B cell (primary cell): Measurements from ENCODE around the gene ZNF79. TPM values are rescaled to one million over a fixed set of nuclear protein-coding genes. Genes with fewer than 3 reads are reported as not detected.

Experiments
- ATAC-seq: fragments of 200-7000 bp; cut with Tn5 transposase; one replicate; pipeline ENCODE4 v1.10.0; 2021; ENCODE audit warnings: low read depth, mild to moderate bottlenecking, moderate number of reproducible peaks, moderate library complexity
- CTCF ChIA-PET: fragments of 350-600 bp; sonication (Branson Sonifier 250); formaldehyde crosslinking; loops from one replicate; lab custom pipeline; 2021; ENCODE audit warnings: antibody characterized with exemption, inconsistent platforms; lab: Charles Lee
- POLR2A ChIA-PET: fragments of 350-600 bp; sonication (Branson Sonifier 250); formaldehyde crosslinking; loops from one replicate; lab custom pipeline; 2021; ENCODE audit warnings: antibody characterized with exemption; lab: Charles Lee
- DNase-seq: peaks from one replicate; pipeline ENCODE4 v3.0.0; 2013
- H2AFZ ChIP-seq: 2 replicates; pipeline ENCODE4 v1.6.1; 2012; ENCODE audit warnings: mild to moderate bottlenecking, low read depth, low read length; ENCODE audit not compliant: insufficient read depth, poor library complexity, severe bottlenecking
- H3K27ac ChIP-seq, 2 donors: 1 replicate in 1 of 2; 2 replicates in 1 of 2; pipeline ENCODE4 v1.5.1; 2012 to 2013; ENCODE audit warnings: low read length in 2 of 2, mild to moderate bottlenecking in 2 of 2, moderate library complexity in 1 of 2
- H3K27me3 ChIP-seq, 4 experiments: fragments of 200-600 bp in 1 of 4; sonication (generic) in 1 of 4; replicated peaks in 1 of 4; 1 replicate in 2 of 4; 2 replicates in 2 of 4; pipeline versions ENCODE4 v1.6.1 to v1.7.0; 2013 to 2016; ENCODE audit warnings: low read length in 3 of 4, mild to moderate bottlenecking in 2 of 4, mixed read lengths in 1 of 4, moderate library complexity in 1 of 4; ENCODE audit not compliant: insufficient read depth in 4 of 4, control insufficient read depth in 3 of 4; ENCODE audit errors: control extremely low read depth in 1 of 4
- H3K36me3 ChIP-seq, 2 experiments: replicated peaks in 1 of 2; 1 replicate in 1 of 2; 2 replicates in 1 of 2; pipeline versions ENCODE4 v1.6.1 to v1.7.1; 2013; ENCODE audit warnings: low read length in 1 of 2; ENCODE audit not compliant: insufficient read depth in 2 of 2, control insufficient read depth in 1 of 2; ENCODE audit errors: control extremely low read depth in 1 of 2, extremely low read depth in 1 of 2
- H3K4me1 ChIP-seq, 2 donors: fragments of 200-600 bp in 1 of 2; sonication (generic) in 1 of 2; 1 replicate in 1 of 2; 2 replicates in 1 of 2; pipeline versions ENCODE4 v1.5.1 to v1.6.1; 2013 to 2017; ENCODE audit warnings: low read length in 2 of 2; ENCODE audit not compliant: control insufficient read depth in 2 of 2, insufficient read depth in 2 of 2
- H3K4me2 ChIP-seq: replicated peaks from 2 replicates; pipeline ENCODE3; 2012; ENCODE audit warnings: mild to moderate bottlenecking, low read depth, low read length; ENCODE audit not compliant: poor library complexity, severe bottlenecking
- H3K4me3 ChIP-seq, 5 experiments: fragments of 200-600 bp in 1 of 5; sonication (generic) in 1 of 5; 1 replicate in 3 of 5; 2 replicates in 2 of 5; pipeline versions ENCODE4 v1.5.1 to v1.7.0; 2011 to 2016; ENCODE audit warnings: low read length in 4 of 5, mild to moderate bottlenecking in 4 of 5, low read depth in 2 of 5, control low read depth in 1 of 5, moderate library complexity in 1 of 5; ENCODE audit not compliant: insufficient read depth in 1 of 5; ENCODE audit errors: control extremely low read depth in 1 of 5, extremely low read depth in 1 of 5
- H3K79me2 ChIP-seq: fragments of 200-600 bp; sonication (generic); one replicate; pipeline ENCODE4 v1.6.0; 2016; ENCODE audit warnings: low read length; ENCODE audit not compliant: control insufficient read depth, insufficient read depth
- H3K9ac ChIP-seq: fragments of 200-600 bp; sonication (generic); 2 replicates; pipeline ENCODE4 v1.6.1; 2017; ENCODE audit warnings: mild to moderate bottlenecking, low read length, moderate library complexity
- H3K9me3 ChIP-seq, 3 donors: one replicate each; pipeline versions ENCODE4 v1.6.1 to v1.7.1; 2013; ENCODE audit warnings: low read length in 2 of 3; ENCODE audit not compliant: control insufficient read depth in 2 of 3, insufficient read depth in 1 of 3; ENCODE audit errors: control extremely low read depth in 1 of 3
- H4K20me1 ChIP-seq: 2 replicates; pipeline ENCODE4 v1.6.0; 2012; ENCODE audit warnings: mild to moderate bottlenecking, low read length; ENCODE audit not compliant: insufficient read depth, control insufficient read depth, poor library complexity, severe bottlenecking
- H3K27ac Mint-ChIP-seq: one replicate; pipeline ENCODE4 v1.8.0; 2021; ENCODE audit warnings: mixed read lengths
- H3K27me3 Mint-ChIP-seq: one replicate; pipeline ENCODE4 v1.8.0; 2021; ENCODE audit warnings: mixed read lengths
- H3K4me1 Mint-ChIP-seq: one replicate; pipeline ENCODE4 v1.8.0; 2021; ENCODE audit warnings: mixed read lengths
- H3K4me3 Mint-ChIP-seq: one replicate; pipeline ENCODE4 v1.8.0; 2021; ENCODE audit warnings: mixed read lengths
- H3K9me3 Mint-ChIP-seq: one replicate; pipeline ENCODE4 v1.8.0; 2022; ENCODE audit warnings: mixed read lengths; ENCODE audit not compliant: insufficient read depth
- CTCF ChIP-seq: fragments of 200-600 bp; IDR thresholded peaks from one replicate; pipeline ENCODE4 v1.8.0; 2022; ENCODE audit warnings: antibody characterized with exemption, mild to moderate bottlenecking
- EZH2 ChIP-seq: IDR thresholded peaks from 2 replicates; pipeline ENCODE4 v1.6.1; 2012; ENCODE audit warnings: borderline replicate concordance, low read depth, mild to moderate bottlenecking, moderate library complexity, low read length; ENCODE audit not compliant: insufficient read depth, poor library complexity, severe bottlenecking
- WGBS: methylation state at CpG from one replicate; pipeline ENCODE4 v1.1.5; 2013; ENCODE audit warnings: missing lambda C conversion rate; ENCODE audit not compliant: insufficient coverage; 5-methylcytosine and 5-hydroxymethylcytosine counted together
- intact Hi-C: fragments of 100-400 bp; cut with micrococcal nuclease; formaldehyde crosslinking; loops from one replicate; pipeline ENCODE4 v1.10.0; 2022
- polyA plus RNA-seq: library from polyadenylated mRNA; depleted of rRNA; stranded (reverse); fragments of >200 nt; gene quantifications from 2 replicates; pipeline ENCODE4 v1.2.3, GENCODE V29; 2012
- total RNA-seq, 2 donors: library from RNA; stranded (reverse); fragments of 120-200 nt in 1 of 2; gene quantifications; 1 replicate in 1 of 2; 2 replicates in 1 of 2; pipeline versions ENCODE4 v1.2.3 to v1.2.4, GENCODE V29; 2013 to 2022

ZNF79 gene
- total and polyA plus RNA-seq, 2 donors (not counting 1 experiment from before 2014, with no cell fraction given) = 4.8 to 16.1 TPM

DNA sequence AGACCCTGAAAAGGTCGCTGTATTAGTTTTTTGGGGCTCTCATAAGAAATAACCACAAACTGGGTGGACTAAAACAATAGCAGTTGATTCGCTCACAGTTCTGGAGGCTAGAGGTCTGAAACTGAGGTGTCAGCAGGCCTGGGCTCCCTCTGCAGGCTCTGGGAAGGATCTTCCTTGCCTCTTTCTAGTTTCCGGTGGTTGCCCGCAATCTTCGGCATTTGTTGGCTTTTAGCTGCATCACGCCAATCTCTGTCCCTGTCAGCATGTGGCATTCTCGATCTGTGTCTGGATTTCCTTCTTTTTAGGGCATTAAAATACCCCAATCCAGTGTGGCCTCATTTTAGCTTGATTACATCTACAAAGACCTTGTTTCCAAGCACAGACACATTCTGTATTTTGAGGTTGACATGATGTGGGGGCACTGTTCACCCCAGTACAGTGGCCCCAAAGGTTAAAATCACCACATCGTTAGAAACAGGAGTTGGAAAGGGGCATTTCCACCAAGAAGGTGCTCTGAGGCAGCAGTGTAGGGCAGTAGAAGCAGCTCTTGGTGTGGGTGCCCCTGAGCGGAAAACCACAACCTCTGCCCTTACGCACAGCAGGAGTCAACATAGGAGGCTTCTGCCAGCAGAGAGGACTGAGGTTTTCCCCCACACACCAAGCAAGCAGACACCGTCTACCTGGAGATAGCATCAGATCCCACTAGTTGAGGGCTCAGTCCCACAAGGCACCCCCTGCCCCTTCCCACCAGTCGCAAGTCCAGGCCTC lies 13.5 kb downstream of the ZNF79 start:
- CTCF ChIA-PET = no interaction called here
- no peak for DNase-seq
- Mint-ChIP-seq H3K4me3 (no peak overlapping the region), H3K4me1 (no peaks in the 10 kb centered on the region), H3K27ac (no peak overlapping the region), H3K9me3 (no peaks in the 10 kb centered on the region), H3K27me3 (no peaks in the 10 kb centered on the region)
- H4K20me1 ChIP-seq = peaks cover 7% of the 10 kb centered on the region
- ATAC-seq = no peak
- no peaks in the 10 kb centered on the region for H3K27me3 ChIP-seq
- peaks cover 28 to 81% of the 10 kb centered on the region in 2 experiments for H3K36me3 ChIP-seq
- H3K9ac ChIP-seq = no peak overlapping the region
- intact Hi-C loops = no loop called here
- no peak overlapping the region for H3K4me2 ChIP-seq
- H3K4me3 ChIP-seq = no peak overlapping the region
- no peak for TF ChIP-seq CTCF
- TF ChIP-seq EZH2 = no peak
- H3K79me2 ChIP-seq = peaks cover 45% of the 10 kb centered on the region
- H3K4me1 ChIP-seq = no peaks in the 10 kb centered on the region
- H3K27ac ChIP-seq = no peak overlapping the region
- 77% methylated on average over 10 of the region's 12 CpGs for WGBS
- H2AFZ ChIP-seq = no peak overlapping the region
- no peaks in the 10 kb centered on the region for H3K9me3 ChIP-seq
- POLR2A ChIA-PET = no interaction called here

GRCh38 chr9:127438394-127438793 lies 14.2 kb downstream of the ZNF79 start:
- TF ChIP-seq CTCF (no peak), EZH2 (no peak)
- Histone ChIP-seq H3K9ac (no peak overlapping the region), H3K4me3 (no peak overlapping the region), H3K27ac (no peak overlapping the region), H3K4me2 (no peak overlapping the region), H2AFZ (no peak overlapping the region), H3K36me3 (peaks cover 26 to 81% of the 10 kb centered on the region in 2 experiments), H3K27me3 (no peaks in the 10 kb centered on the region), H3K9me3 (no peaks in the 10 kb centered on the region), H3K4me1 (no peaks in the 10 kb centered on the region), H4K20me1 (peaks cover 4% of the 10 kb centered on the region), H3K79me2 (peaks cover 38% of the 10 kb centered on the region)
- no peaks in the 10 kb centered on the region for H3K27me3 Mint-ChIP-seq
- H3K4me1 Mint-ChIP-seq = no peaks in the 10 kb centered on the region
- intact Hi-C loops = no loop called here
- POLR2A ChIA-PET = no interaction called here
- no peak overlapping the region for H3K4me3 Mint-ChIP-seq
- no peaks in the 10 kb centered on the region for H3K9me3 Mint-ChIP-seq
- CTCF ChIA-PET = no interaction called here
- H3K27ac Mint-ChIP-seq = no peak overlapping the region
- 99% methylated on average over 8 of the region's 9 CpGs for WGBS
- no peak for ATAC-seq
- no peak for DNase-seq
